Natural killer cell (primary cell): Measurements from ENCODE around the gene PEX3. TPM values are rescaled to one million over a fixed set of nuclear protein-coding genes. Genes with fewer than 3 reads are reported as not detected.
"Not testable (repeated sequence)": the region's sequence is repeated elsewhere in the genome, so short reads cannot be mapped to it uniquely, and the experiment has no call there.

ENCODE experiments used
- ATAC-seq, 3 donors: fragments of 150-1000 bp in 2 of 3; fragments of 200-7000 bp in 1 of 3; cut with Tn5 transposase; 1 replicate in 1 of 3; 2 replicates in 2 of 3; pipeline ENCODE4 v1.10.0; 2021; ENCODE audit warnings: mild to moderate bottlenecking in 2 of 3, moderate library complexity in 2 of 3
- DNase-seq, 2 donors: peaks; one replicate each; pipeline versions ENCODE4 v3.0.0 to v3.0.0-alpha.2; 2013 to 2021; ENCODE audit warnings: mixed read lengths in 1 of 2
- H3K27ac ChIP-seq: one replicate; pipeline ENCODE4 v1.5.1; 2013; ENCODE audit warnings: mild to moderate bottlenecking, low read length
- H3K27me3 ChIP-seq: one replicate; pipeline ENCODE4 v1.6.1; 2013; ENCODE audit warnings: low read length; ENCODE audit not compliant: control insufficient read depth, insufficient read depth
- H3K36me3 ChIP-seq: one replicate; pipeline ENCODE4 v1.6.1; 2013; ENCODE audit warnings: low read length; ENCODE audit not compliant: control insufficient read depth, insufficient read depth
- H3K4me1 ChIP-seq: one replicate; pipeline ENCODE4 v1.6.1; 2013; ENCODE audit warnings: low read length; ENCODE audit not compliant: control insufficient read depth, insufficient read depth
- H3K4me3 ChIP-seq: one replicate; pipeline ENCODE4 v1.5.1; 2013; ENCODE audit warnings: low read length
- H3K9me3 ChIP-seq: one replicate; pipeline ENCODE4 v1.6.1; 2013; ENCODE audit warnings: low read length; ENCODE audit not compliant: control insufficient read depth, insufficient read depth
- H3K27ac Mint-ChIP-seq, 2 donors: one replicate each; pipeline ENCODE4 v1.8.0; 2022; ENCODE audit warnings: mild to moderate bottlenecking in 2 of 2, mixed read lengths in 2 of 2, moderate library complexity in 1 of 2
- H3K27me3 Mint-ChIP-seq, 2 donors: one replicate each; pipeline ENCODE4 v1.8.0; 2022; ENCODE audit warnings: low read depth in 2 of 2, mixed read lengths in 2 of 2
- H3K36me3 Mint-ChIP-seq: one replicate; pipeline ENCODE4 v1.8.0; 2022; ENCODE audit warnings: mixed read lengths
- H3K4me1 Mint-ChIP-seq, 2 donors: one replicate each; pipeline ENCODE4 v1.8.0; 2022; ENCODE audit warnings: mixed read lengths in 2 of 2
- H3K4me3 Mint-ChIP-seq: one replicate; pipeline ENCODE4 v1.8.0; 2022; ENCODE audit warnings: mild to moderate bottlenecking, moderate library complexity, mixed read lengths
- H3K9me3 Mint-ChIP-seq, 2 donors: one replicate each; pipeline ENCODE4 v1.8.0; 2022; ENCODE audit warnings: mixed read lengths in 2 of 2
- CTCF ChIP-seq: fragments of 200-600 bp; IDR thresholded peaks from one replicate; pipeline ENCODE4 v1.8.0; 2022; ENCODE audit warnings: antibody characterized with exemption
- WGBS: methylation state at CpG from one replicate; pipeline ENCODE4 v1.1.7; 2013; ENCODE audit warnings: missing lambda C conversion rate; ENCODE audit not compliant: insufficient coverage; 5-methylcytosine and 5-hydroxymethylcytosine counted together
- intact Hi-C: fragments of 100-400 bp; cut with micrococcal nuclease; formaldehyde crosslinking; loops from one replicate; pipeline ENCODE4 v1.14.2; 2022
- total RNA-seq, 4 donors: library from RNA; stranded (reverse); fragments of 120-200 nt in 1 of 4; gene quantifications; one replicate each; pipeline versions ENCODE4 v1.2.3 to v1.2.4, GENCODE V29; 2013 to 2022

PEX3 gene
- total RNA-seq, 3 donors from 2014 or later (not counting 1 experiment from before 2014, with no cell fraction given): 10.2 to 16.0 (median 14.2) TPM

- DNase-seq: peak in 1 of 2 donors; percentile 16
- no peaks in the 10 kb centered on the region for H3K36me3 Mint-ChIP-seq
- intact Hi-C loops: no loop called here
Observed at GRCh38 chr6:143441680-143442545, 8.7 kb upstream of the PEX3 start.

GRCh38 chr6:143443096-143443495 is 7.5 kb upstream of the PEX3 start:
- DNase-seq (no peak), ATAC-seq (no peak)
- H3K27ac ChIP-seq: no peak overlapping the region
- peaks cover 5 to 6% of the 10 kb centered on the region in 2 donors for H3K4me1 Mint-ChIP-seq
- no peaks in the 10 kb centered on the region for H3K4me1 ChIP-seq
- 100% methylated on average over 1 of the region's 2 CpGs for WGBS
- no peaks in the 10 kb centered on the region for H3K27me3 ChIP-seq
- H3K36me3 Mint-ChIP-seq: no peaks in the 10 kb centered on the region
- H3K27me3 Mint-ChIP-seq: no peaks in the 10 kb centered on the region
- H3K36me3 ChIP-seq: peaks cover 2% of the 10 kb centered on the region
- H3K9me3 ChIP-seq: no peaks in the 10 kb centered on the region
- no peak overlapping the region for H3K27ac Mint-ChIP-seq
- intact Hi-C loops: no loop called here
- H3K9me3 Mint-ChIP-seq: no peaks in the 10 kb centered on the region
- TF ChIP-seq CTCF: no peak
- H3K4me3 ChIP-seq: no peak overlapping the region
- H3K4me3 Mint-ChIP-seq: no peak overlapping the region

More at GRCh38 chr6:143441680-143442545, 8.7 kb upstream of the PEX3 start:
- 84% methylated on average over 7 of the region's 8 CpGs for WGBS
- Mint-ChIP-seq H3K27me3 (no peaks in the 10 kb centered on the region), H3K27ac (no peak overlapping the region), H3K9me3 (no peaks in the 10 kb centered on the region), H3K4me1 (peaks cover 5 to 6% of the 10 kb centered on the region in 2 donors), H3K4me3 (no peak overlapping the region)
- Histone ChIP-seq H3K27me3 (no peaks in the 10 kb centered on the region), H3K9me3 (no peaks in the 10 kb centered on the region), H3K4me1 (no peaks in the 10 kb centered on the region), H3K27ac (no peak overlapping the region), H3K36me3 (peaks cover 11% of the 10 kb centered on the region), H3K4me3 (no peak overlapping the region)
- no peak for TF ChIP-seq CTCF
- peak in 1 of 3 donors; percentile 68 for ATAC-seq

GRCh38 chr6:143447865-143448264 is 2.7 kb upstream of the PEX3 start:
- H3K27me3 ChIP-seq, H3K4me3 ChIP-seq, H3K36me3 Mint-ChIP-seq, DNase-seq, H3K4me3 Mint-ChIP-seq, H3K9me3 Mint-ChIP-seq, intact Hi-C loops, H3K27me3 Mint-ChIP-seq, ATAC-seq, H3K9me3 ChIP-seq, H3K27ac ChIP-seq, H3K36me3 ChIP-seq, H3K27ac Mint-ChIP-seq, H3K4me1 ChIP-seq: not testable (repeated sequence)
- peaks cover 32% of the 10 kb centered on the region in 2 donors for H3K4me1 Mint-ChIP-seq
- 100% methylated on average over 1 of the region's 2 CpGs for WGBS

- H3K27me3 ChIP-seq: no peaks in the 10 kb centered on the region
- H3K27me3 Mint-ChIP-seq: no peaks in the 10 kb centered on the region
- WGBS: 87% methylated on average over 5 of the region's 6 CpGs
- peaks cover 32 to 39% of the 10 kb centered on the region in 2 donors for H3K4me1 Mint-ChIP-seq
- H3K4me3 ChIP-seq: no peak overlapping the region
- DNase-seq (peak in 1 of 2 donors; percentile 6), ATAC-seq (no peak)
- H3K36me3 ChIP-seq: no peaks in the 10 kb centered on the region
- no peaks in the 10 kb centered on the region for H3K9me3 ChIP-seq
- no peaks in the 10 kb centered on the region for H3K36me3 Mint-ChIP-seq
- peaks cover 5% of the 10 kb centered on the region for H3K4me1 ChIP-seq
- H3K9me3 Mint-ChIP-seq: no peaks in the 10 kb centered on the region
- H3K27ac Mint-ChIP-seq: peak overlapping the region; percentile 91 to 96
- H3K27ac ChIP-seq: no peak overlapping the region
- intact Hi-C loops: no loop called here
- H3K4me3 Mint-ChIP-seq: peak overlapping the region; percentile 99
- TF ChIP-seq CTCF: no peak
Observed at GRCh38 chr6:143449082-143449713, 1.4 kb upstream of the PEX3 start.
